Inferior parietal cortex (tissue), 1 donor: Measurements from ENCODE around the gene ADIG.

ENCODE experiments used
- DNase-seq: peaks from one replicate; pipeline ENCODE4 v3.0.0-alpha.2; 2016; ENCODE audit errors: extremely low spot score

ADIG gene

GRCh38 chr20:38630727-38631126 lies 49.7 kb downstream of the ADIG start:
- DNase-seq = no peak

DNA sequence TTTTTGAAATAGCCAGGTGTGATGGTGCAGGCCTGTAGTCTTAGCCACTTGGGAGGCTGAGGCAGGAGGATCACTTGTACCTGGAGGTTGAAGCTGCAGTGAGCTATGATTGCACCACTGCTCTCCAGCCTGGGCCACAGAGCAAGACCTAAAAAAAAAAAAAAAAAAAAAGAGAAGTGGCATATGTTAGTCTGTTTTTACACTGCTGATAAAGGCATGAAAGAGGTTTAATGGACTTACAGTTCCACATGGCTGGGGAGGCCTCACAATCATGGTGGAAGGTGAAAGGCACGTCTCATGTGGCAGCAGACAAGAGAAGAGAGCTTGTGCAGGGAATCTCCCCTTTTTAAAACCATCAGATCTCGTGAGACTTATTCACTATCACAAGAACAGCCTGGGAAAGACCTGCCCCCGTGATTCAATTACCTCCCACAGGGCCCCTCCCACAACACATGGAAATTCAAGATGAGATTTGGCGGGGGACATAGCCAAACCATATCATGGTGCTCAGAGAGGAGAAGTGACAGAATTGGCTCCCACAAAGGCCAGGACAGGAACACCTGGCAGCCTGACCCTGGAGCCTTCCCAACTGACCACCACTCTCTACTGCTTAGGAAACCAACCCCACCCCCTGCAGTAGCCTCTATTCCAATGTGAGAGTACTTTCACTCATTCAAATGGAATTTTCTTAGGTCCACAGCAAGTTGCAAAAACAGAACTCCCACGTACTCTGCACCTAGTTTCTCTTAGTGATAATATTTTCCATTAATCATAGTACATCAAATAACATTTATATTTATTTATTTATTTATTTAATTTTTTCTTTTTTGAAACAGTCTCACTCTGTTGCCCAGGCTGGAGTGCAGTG lies 50.4 kb downstream of the ADIG start:
- DNase-seq = no peak

DNA sequence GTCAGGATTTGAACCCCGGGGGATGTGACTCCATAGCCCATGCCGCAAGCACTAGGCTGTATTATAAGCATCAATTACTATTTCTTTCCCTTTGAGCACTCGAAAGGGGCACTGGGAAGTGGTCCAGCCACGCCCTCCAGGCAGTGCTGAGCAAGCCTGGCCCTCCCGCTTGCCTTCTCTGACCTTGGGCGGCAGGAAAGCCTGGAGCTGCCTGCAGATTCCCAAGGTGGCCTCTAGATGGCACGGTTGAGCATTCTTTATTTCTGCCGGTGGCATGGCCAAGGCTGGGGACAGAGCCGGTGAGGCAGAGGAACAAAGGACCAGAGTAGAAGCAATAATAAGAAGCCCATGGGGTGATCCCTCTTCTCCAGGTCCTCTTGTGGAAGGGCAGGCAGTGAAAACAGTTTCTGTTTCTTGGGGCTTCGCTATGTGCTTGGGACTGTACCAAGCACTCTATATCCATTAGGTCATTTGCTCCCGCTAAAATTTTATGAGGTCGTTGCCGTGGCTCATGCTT lies 52.6 kb downstream of the ADIG start:
- peak; percentile 56 for DNase-seq

GRCh38 chr20:38635721-38636288 lies 54.8 kb downstream of the ADIG start:
- no peak for DNase-seq
